ENCODE measurements around the gene CST2.

Gene CST2, protein sequence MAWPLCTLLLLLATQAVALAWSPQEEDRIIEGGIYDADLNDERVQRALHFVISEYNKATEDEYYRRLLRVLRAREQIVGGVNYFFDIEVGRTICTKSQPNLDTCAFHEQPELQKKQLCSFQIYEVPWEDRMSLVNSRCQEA

DNA sequence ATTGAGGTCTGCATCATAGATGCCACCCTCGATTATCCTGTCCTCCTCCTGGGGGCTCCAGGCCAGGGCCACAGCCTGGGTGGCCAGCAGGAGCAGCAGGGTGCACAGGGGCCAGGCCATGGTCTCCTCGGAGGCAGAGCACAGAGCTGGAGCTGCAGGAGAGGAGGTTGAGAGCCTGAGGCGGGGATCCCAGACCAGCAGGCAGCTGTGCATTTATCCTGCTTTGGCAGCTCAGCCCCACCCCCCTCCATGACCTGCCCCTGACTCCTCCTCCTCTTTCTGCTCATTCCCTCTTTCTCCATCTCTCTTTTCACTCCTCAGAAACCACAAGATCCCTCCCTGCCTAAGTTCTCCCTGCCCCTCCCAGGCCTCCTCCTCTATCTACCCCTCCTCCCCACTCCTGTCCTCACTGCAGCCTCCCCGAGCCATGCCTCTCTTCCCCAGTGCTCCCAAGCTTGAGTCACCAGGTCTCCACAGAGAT, at the start of gene CST2:
TSS of gene CST2 (minus strand) at position 189 of the 481 bp plus-strand sequence. CDS start at position 120, 69 bp downstream.
- H3K27ac ChIP-seq = no peak within 1 kb of the TSS
- H3K4me3 ChIP-seq (ENCODE audit: low read depth, low read length) = no peak within 1 kb of the TSS
- TF ChIP-seq, protein P1, sequence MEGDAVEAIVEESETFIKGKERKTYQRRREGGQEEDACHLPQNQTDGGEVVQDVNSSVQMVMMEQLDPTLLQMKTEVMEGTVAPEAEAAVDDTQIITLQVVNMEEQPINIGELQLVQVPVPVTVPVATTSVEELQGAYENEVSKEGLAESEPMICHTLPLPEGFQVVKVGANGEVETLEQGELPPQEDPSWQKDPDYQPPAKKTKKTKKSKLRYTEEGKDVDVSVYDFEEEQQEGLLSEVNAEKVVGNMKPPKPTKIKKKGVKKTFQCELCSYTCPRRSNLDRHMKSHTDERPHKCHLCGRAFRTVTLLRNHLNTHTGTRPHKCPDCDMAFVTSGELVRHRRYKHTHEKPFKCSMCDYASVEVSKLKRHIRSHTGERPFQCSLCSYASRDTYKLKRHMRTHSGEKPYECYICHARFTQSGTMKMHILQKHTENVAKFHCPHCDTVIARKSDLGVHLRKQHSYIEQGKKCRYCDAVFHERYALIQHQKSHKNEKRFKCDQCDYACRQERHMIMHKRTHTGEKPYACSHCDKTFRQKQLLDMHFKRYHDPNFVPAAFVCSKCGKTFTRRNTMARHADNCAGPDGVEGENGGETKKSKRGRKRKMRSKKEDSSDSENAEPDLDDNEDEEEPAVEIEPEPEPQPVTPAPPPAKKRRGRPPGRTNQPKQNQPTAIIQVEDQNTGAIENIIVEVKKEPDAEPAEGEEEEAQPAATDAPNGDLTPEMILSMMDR (IDR thresholded peaks at IDR 0.05; ENCODE audit: low read depth, low read length) = no peak
- peak; percentile 35 for DNase-seq
- no peaks in the 10 kb centered on the region for H3K27me3 ChIP-seq (ENCODE audit: insufficient read depth, low read depth, severe bottlenecking)
- H3K36me3 ChIP-seq = no peaks in the 10 kb centered on the region
- H3K9me3 ChIP-seq (ENCODE audit: severe bottlenecking) = no peaks in the 10 kb centered on the region

DNA sequence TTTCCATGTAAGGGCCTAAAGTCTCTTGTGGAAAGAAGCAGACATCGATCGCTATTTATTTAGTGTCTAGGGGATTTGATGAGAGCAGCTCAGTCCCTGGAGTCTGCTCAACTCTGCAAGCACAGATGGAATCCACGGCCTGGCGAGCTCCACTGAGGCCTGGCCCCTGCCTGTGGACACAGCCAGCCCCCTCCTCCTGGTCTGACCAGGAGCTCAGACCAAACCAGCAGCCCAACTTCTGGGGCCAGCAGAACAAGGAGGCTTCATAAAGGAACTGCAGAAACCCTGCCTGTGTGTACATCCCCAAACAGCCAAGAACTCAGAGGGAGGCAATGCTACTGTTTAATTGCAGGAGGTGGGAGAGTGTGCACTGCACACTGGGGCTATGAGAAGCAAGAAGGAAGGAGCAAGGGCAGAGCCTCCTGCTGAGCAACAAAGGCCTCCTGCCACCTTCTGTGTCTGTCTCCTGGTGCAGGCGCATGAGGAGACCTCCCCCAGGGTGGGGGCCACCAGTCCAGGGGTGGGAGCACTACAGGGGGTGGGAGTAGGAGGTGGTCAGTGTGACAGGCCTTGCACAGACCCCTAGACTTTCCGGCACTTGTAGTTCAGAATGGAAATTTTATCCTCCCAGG, 49.2 kb upstream of the CST2 start:
- TF ChIP-seq, protein P1 (IDR thresholded peaks at IDR 0.05; ENCODE audit: low read depth, low read length) = no peak
- no peaks in the 10 kb centered on the region for H3K9me3 ChIP-seq (ENCODE audit: severe bottlenecking)
- H3K4me3 ChIP-seq (ENCODE audit: low read depth, low read length) = no peak overlapping the region
- H3K27ac ChIP-seq = no peak overlapping the region
- H3K27me3 ChIP-seq (ENCODE audit: insufficient read depth, low read depth, severe bottlenecking) = no peaks in the 10 kb centered on the region
- DNase-seq = no peak
- no peaks in the 10 kb centered on the region for H3K36me3 ChIP-seq

DNA sequence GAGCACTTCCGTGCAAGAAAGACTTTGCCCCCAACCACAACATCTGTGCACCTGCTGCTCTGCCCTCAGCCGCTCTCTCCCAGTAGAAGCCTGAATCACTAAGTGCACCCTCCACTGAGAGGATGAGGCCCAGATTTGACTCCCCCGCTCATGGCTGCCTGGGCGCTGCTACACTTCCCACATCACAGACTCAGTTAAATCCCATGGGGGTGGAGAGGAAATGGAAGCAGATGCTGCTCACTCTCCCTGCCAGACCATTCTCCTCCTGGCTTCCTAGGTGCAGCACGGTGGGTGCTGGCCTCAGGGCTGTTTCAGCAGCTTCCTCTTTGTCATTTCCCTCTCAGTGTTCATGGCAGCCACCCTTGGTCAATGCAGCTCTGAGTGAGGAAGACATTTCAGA, 48.2 kb upstream of the CST2 start:
- no peaks in the 10 kb centered on the region for H3K36me3 ChIP-seq
- TF ChIP-seq, protein P1 (IDR thresholded peaks at IDR 0.05; ENCODE audit: low read depth, low read length) = no peak
- no peak overlapping the region for H3K4me3 ChIP-seq (ENCODE audit: low read depth, low read length)
- no peak overlapping the region for H3K27ac ChIP-seq
- peak; percentile 42 for DNase-seq
- no peaks in the 10 kb centered on the region for H3K27me3 ChIP-seq (ENCODE audit: insufficient read depth, low read depth, severe bottlenecking)
- no peaks in the 10 kb centered on the region for H3K9me3 ChIP-seq (ENCODE audit: severe bottlenecking)

DNA sequence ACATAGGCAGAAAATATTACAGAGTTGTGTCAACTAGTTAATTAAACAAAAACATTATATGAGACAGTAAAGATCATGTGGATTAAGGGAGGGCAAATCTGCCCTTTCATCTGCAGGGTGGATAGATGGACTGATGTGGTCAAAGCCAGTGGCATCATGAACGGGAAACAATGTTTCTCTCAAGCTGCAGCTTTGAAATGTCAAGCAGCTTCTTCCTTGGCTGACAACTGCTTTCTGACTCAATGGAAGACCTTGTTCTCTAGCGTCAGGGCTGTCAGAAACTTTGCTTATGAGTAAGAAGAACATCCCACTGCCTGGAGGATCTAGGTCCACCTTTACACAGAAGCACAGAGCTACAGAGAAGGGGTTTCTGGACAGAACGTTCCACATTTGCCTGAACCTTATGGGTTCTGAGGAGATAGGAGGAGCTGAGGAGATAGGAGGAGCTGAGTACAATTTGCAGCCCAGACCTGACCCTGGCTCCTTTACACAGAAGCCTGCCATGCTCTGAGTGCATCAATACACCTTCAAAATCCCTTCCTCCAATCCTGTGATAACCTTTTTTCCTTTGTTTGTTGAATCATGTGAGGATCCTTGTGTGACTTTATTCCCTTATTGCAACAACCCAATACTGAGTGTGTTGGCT, 47.0 kb upstream of the CST2 start:
- H3K36me3 ChIP-seq = no peaks in the 10 kb centered on the region
- H3K27me3 ChIP-seq (ENCODE audit: insufficient read depth, low read depth, severe bottlenecking) = no peaks in the 10 kb centered on the region
- no peaks in the 10 kb centered on the region for H3K9me3 ChIP-seq (ENCODE audit: severe bottlenecking)
- DNase-seq = no peak
- no peak overlapping the region for H3K27ac ChIP-seq
- no peak overlapping the region for H3K4me3 ChIP-seq (ENCODE audit: low read depth, low read length)
- TF ChIP-seq, protein P1 (IDR thresholded peaks at IDR 0.05; ENCODE audit: low read depth, low read length) = no peak

DNA sequence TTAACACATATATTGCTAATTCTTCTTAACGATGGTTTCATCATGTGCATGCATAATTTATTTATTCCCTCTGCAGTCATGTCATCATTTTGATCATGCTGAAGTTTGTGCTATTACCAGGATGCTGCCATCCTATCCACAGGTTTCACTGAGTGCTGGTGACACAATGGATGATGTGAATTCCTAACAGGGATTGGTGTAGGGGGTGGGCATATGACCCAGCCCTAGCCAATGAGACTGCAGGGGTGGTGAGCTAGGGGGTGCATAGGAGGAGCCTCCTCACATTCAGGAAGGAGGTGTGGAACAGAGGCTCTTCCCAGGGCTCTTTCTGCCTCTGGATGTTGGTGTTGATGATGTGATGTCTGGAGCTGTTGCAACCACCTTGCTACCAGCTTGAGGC, 45.5 kb upstream of the CST2 start:
- TF ChIP-seq, protein P1 (IDR thresholded peaks at IDR 0.05; ENCODE audit: low read depth, low read length) = no peak
- no peak overlapping the region for H3K4me3 ChIP-seq (ENCODE audit: low read depth, low read length)
- H3K36me3 ChIP-seq = no peaks in the 10 kb centered on the region
- no peak for DNase-seq
- H3K27me3 ChIP-seq (ENCODE audit: insufficient read depth, low read depth, severe bottlenecking) = no peaks in the 10 kb centered on the region
- H3K27ac ChIP-seq = no peak overlapping the region
- H3K9me3 ChIP-seq (ENCODE audit: severe bottlenecking) = no peaks in the 10 kb centered on the region

Data from WERI-Rb-1 (cell line).